Choroid plexus epithelial cell (primary cell): ENCODE data around the gene SNX12.

Source experiments
- DNase-seq: peaks from one replicate; pipeline ENCODE4 v3.0.0-alpha.2; 2010; ENCODE audit warnings: low read depth
- H3K4me3 ChIP-seq: 2 replicates; pipeline ENCODE4 v1.5.1; 2011; ENCODE audit warnings: low read depth, mild to moderate bottlenecking, control low read depth, low read length, moderate library complexity
- TF ChIP-seq, protein P1 (sequence below): conservative IDR thresholded peaks from 2 replicates; pipeline ENCODE4 v1.5.1; 2011; ENCODE audit warnings: low read depth, mild to moderate bottlenecking, control low read depth, inconsistent platforms, low read length, moderate library complexity

Gene SNX12

GRCh38 chrX:71017396-71017939 lies 50.7 kb downstream of the SNX12 start:
- peak; percentile 38 for DNase-seq
- no peak overlapping the region for H3K4me3 ChIP-seq
- TF ChIP-seq, protein P1, sequence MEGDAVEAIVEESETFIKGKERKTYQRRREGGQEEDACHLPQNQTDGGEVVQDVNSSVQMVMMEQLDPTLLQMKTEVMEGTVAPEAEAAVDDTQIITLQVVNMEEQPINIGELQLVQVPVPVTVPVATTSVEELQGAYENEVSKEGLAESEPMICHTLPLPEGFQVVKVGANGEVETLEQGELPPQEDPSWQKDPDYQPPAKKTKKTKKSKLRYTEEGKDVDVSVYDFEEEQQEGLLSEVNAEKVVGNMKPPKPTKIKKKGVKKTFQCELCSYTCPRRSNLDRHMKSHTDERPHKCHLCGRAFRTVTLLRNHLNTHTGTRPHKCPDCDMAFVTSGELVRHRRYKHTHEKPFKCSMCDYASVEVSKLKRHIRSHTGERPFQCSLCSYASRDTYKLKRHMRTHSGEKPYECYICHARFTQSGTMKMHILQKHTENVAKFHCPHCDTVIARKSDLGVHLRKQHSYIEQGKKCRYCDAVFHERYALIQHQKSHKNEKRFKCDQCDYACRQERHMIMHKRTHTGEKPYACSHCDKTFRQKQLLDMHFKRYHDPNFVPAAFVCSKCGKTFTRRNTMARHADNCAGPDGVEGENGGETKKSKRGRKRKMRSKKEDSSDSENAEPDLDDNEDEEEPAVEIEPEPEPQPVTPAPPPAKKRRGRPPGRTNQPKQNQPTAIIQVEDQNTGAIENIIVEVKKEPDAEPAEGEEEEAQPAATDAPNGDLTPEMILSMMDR = no peak
